AG09319 (cell line): ENCODE measurements around the gene CELF4.

Source experiments
- DNase-seq: peaks from one replicate; pipeline ENCODE4 v3.0.0-alpha.2; 2010; ENCODE audit warnings: low read depth; ENCODE audit errors: extremely low read depth
- CTCF ChIP-seq: IDR thresholded peaks from 2 replicates; pipeline ENCODE4 v1.5.1; 2011; ENCODE audit warnings: low read depth, mild to moderate bottlenecking, inconsistent platforms, low read length, moderate library complexity

Gene CELF4

GRCh38 chr18:37219257-37219656, 346.3 kb downstream of the CELF4 start:
- no peak for TF ChIP-seq CTCF
- DNase-seq: no peak

- no peak for TF ChIP-seq CTCF
- DNase-seq: no peak
Measured at GRCh38 chr18:37218022-37218590, 347.5 kb downstream of the CELF4 start.

GRCh38 chr18:37210781-37211180, 354.8 kb downstream of the CELF4 start:
- no peak for DNase-seq
- TF ChIP-seq CTCF: no peak

GRCh38 chr18:37207343-37207742, 358.3 kb downstream of the CELF4 start:
- DNase-seq: no peak
- no peak for TF ChIP-seq CTCF

- DNase-seq: no peak
- TF ChIP-seq CTCF: no peak
Measured at GRCh38 chr18:37199741-37200140, 365.9 kb downstream of the CELF4 start.
